SK-N-SH treated with all-trans-retinoic acid at 6 μM for 48 hours (cell line): ENCODE measurements around the gene DDX24.

Source experiments
- ATAC-seq: fragments of 200-7000 bp; cut with Tn5 transposase; 3 replicates; pipeline ENCODE4 v1.9.1; 2020; ENCODE audit warnings: mild to moderate bottlenecking, moderate library complexity
- ARNTL ChIP-seq: fragments of 450-650 bp; formaldehyde crosslinking; IDR thresholded peaks from 2 replicates; pipeline ENCODE4 v1.5.0; 2020; ENCODE audit warnings: low read depth, mild to moderate bottlenecking, moderate library complexity, borderline replicate concordance
- BACH2 ChIP-seq: fragments of 250-450 bp; sonication (Bioruptor Pico); IDR thresholded peaks from 2 replicates; pipeline ENCODE4 v1.9.0; 2021; ENCODE audit warnings: mild to moderate bottlenecking, borderline replicate concordance
- CREB5 ChIP-seq: fragments of 250-450 bp; sonication (Bioruptor Pico); IDR thresholded peaks from 2 replicates; pipeline ENCODE4 v1.5.1; 2020; ENCODE audit warnings: low read depth, mild to moderate bottlenecking, moderate library complexity
- CSDC2 ChIP-seq: fragments of 250-450 bp; sonication (Bioruptor Pico); IDR thresholded peaks from 2 replicates; pipeline ENCODE4 v1.5.0; 2020; ENCODE audit warnings: mild to moderate bottlenecking, moderate library complexity
- CSRNP3 ChIP-seq: fragments of 250-450 bp; sonication (Bioruptor Pico); IDR thresholded peaks from 2 replicates; pipeline ENCODE4 v1.5.1; 2021; ENCODE audit warnings: mild to moderate bottlenecking, moderate library complexity
- GLIS3 ChIP-seq: fragments of 250-450 bp; sonication (Bioruptor Pico); IDR thresholded peaks from 2 replicates; pipeline ENCODE4 v1.5.0; 2020; ENCODE audit warnings: mild to moderate bottlenecking, moderate library complexity
- ISL1 ChIP-seq: fragments of 250-450 bp; sonication (Bioruptor Pico); IDR thresholded peaks from 2 replicates; pipeline ENCODE4 v2.1.2; 2022; ENCODE audit warnings: mild to moderate bottlenecking, moderate library complexity
- OSR1 ChIP-seq: fragments of 250-450 bp; sonication (Bioruptor Pico); IDR thresholded peaks from 2 replicates; pipeline ENCODE4 v1.8.0; 2022; ENCODE audit warnings: moderate library complexity, mild to moderate bottlenecking, inconsistent platforms
- PATZ1 ChIP-seq: fragments of 250-450 bp; sonication (Bioruptor Pico); IDR thresholded peaks from 2 replicates; pipeline ENCODE4 v1.8.0; 2020; ENCODE audit warnings: mild to moderate bottlenecking, moderate library complexity, borderline replicate concordance
- POU6F1 ChIP-seq: fragments of 250-450 bp; sonication (Bioruptor Pico); IDR thresholded peaks from 2 replicates; pipeline ENCODE4 v1.8.0; 2021; ENCODE audit warnings: low read depth, mild to moderate bottlenecking, moderate library complexity, borderline replicate concordance
- PPARA ChIP-seq: fragments of 250-450 bp; sonication (Bioruptor Pico); IDR thresholded peaks from 2 replicates; pipeline ENCODE4 v1.5.0; 2020; ENCODE audit warnings: mild to moderate bottlenecking, borderline replicate concordance
- RARB ChIP-seq: fragments of 250-450 bp; sonication (Bioruptor Pico); IDR thresholded peaks from 2 replicates; pipeline ENCODE4 v1.8.0; 2021; ENCODE audit warnings: mild to moderate bottlenecking, moderate library complexity
- SNAI2 ChIP-seq: fragments of 250-450 bp; sonication (Bioruptor Pico); IDR thresholded peaks from 2 replicates; pipeline ENCODE4 v1.5.0; 2020; ENCODE audit warnings: mild to moderate bottlenecking, moderate library complexity
- TCF4 ChIP-seq: fragments of 250-450 bp; sonication (Bioruptor Pico); IDR thresholded peaks from 2 replicates; pipeline ENCODE4 v1.8.0; 2021; ENCODE audit warnings: mild to moderate bottlenecking, moderate library complexity, borderline replicate concordance
- TOX ChIP-seq: fragments of 250-450 bp; sonication (Bioruptor Pico); IDR thresholded peaks from 2 replicates; pipeline ENCODE4 v1.8.0; 2021; ENCODE audit warnings: mild to moderate bottlenecking, moderate library complexity, borderline replicate concordance
- TSHZ2 ChIP-seq: fragments of 250-450 bp; sonication (Bioruptor Pico); IDR thresholded peaks from 2 replicates; pipeline ENCODE4 v1.5.0; 2020; ENCODE audit warnings: mild to moderate bottlenecking, moderate library complexity
- ZC3H10 ChIP-seq: fragments of 250-450 bp; sonication (Bioruptor Pico); IDR thresholded peaks from 2 replicates; pipeline ENCODE4 v1.5.1; 2021; ENCODE audit warnings: mild to moderate bottlenecking, moderate library complexity
- ZFP3 ChIP-seq: fragments of 250-450 bp; sonication (Bioruptor Pico); IDR thresholded peaks from 2 replicates; pipeline ENCODE4 v1.5.0; 2020; ENCODE audit warnings: mild to moderate bottlenecking, moderate library complexity
- ZFP30 ChIP-seq: fragments of 450-650 bp; formaldehyde crosslinking; IDR thresholded peaks from 2 replicates; pipeline ENCODE4 v1.5.0; 2022; ENCODE audit warnings: mild to moderate bottlenecking, moderate library complexity
- ZNF565 ChIP-seq: fragments of 450-650 bp; formaldehyde crosslinking; conservative IDR thresholded peaks from 2 replicates; pipeline ENCODE4 v1.5.0; 2020; ENCODE audit warnings: low read depth, mild to moderate bottlenecking, moderate library complexity
- ZNF70 ChIP-seq: fragments of 450-650 bp; formaldehyde crosslinking; IDR thresholded peaks from 2 replicates; pipeline ENCODE4 v1.5.0; 2020; ENCODE audit warnings: mild to moderate bottlenecking, moderate library complexity
- ZNF8 ChIP-seq: fragments of 450-650 bp; formaldehyde crosslinking; IDR thresholded peaks from 2 replicates; pipeline ENCODE4 v1.5.0; 2020; ENCODE audit warnings: mild to moderate bottlenecking, moderate library complexity

The DDX24 gene

GRCh38 chr14:94051115-94051514 is 29.9 kb downstream of the DDX24 start:
- peak; percentile 60 for ATAC-seq
- TF ChIP-seq BACH2 (CRISPR knock-in tag) = no peak
- TF ChIP-seq TOX (CRISPR knock-in tag) = no peak
- TF ChIP-seq CREB5 = no peak
- TF ChIP-seq ZNF8 (CRISPR knock-in tag) = no peak
- no peak for TF ChIP-seq CSDC2 (CRISPR knock-in tag)
- TF ChIP-seq PATZ1 (CRISPR knock-in tag) = no peak
- TF ChIP-seq ARNTL (CRISPR knock-in tag) = no peak
- no peak for TF ChIP-seq SNAI2 (CRISPR knock-in tag)
- no peak for TF ChIP-seq RARB (CRISPR knock-in tag)
- TF ChIP-seq TCF4 (CRISPR knock-in tag) = no peak
- TF ChIP-seq ZFP3 (CRISPR knock-in tag) = no peak

- no peak for TF ChIP-seq ZFP30
- no peak for ATAC-seq
Observed at GRCh38 chr14:94050231-94050880, 30.6 kb downstream of the DDX24 start.

- ATAC-seq = no peak
- no peak for TF ChIP-seq RARB (CRISPR knock-in tag)
- no peak for TF ChIP-seq TOX (CRISPR knock-in tag)
- TF ChIP-seq ZNF565 (CRISPR knock-in tag) = no peak
- no peak for TF ChIP-seq TSHZ2 (CRISPR knock-in tag)
- no peak for TF ChIP-seq ZC3H10
- TF ChIP-seq PPARA = no peak
- TF ChIP-seq POU6F1 = no peak
- no peak for TF ChIP-seq GLIS3 (CRISPR knock-in tag)
- no peak for TF ChIP-seq CSRNP3 (CRISPR knock-in tag)
- no peak for TF ChIP-seq BACH2 (CRISPR knock-in tag)
- no peak for TF ChIP-seq ZFP3 (CRISPR knock-in tag)
- TF ChIP-seq PATZ1 (CRISPR knock-in tag) = no peak
- no peak for TF ChIP-seq ISL1 (CRISPR knock-in tag)
- no peak for TF ChIP-seq CREB5
- TF ChIP-seq ZNF70 (CRISPR knock-in tag) = no peak
- TF ChIP-seq SNAI2 (CRISPR knock-in tag) = no peak
- no peak for TF ChIP-seq OSR1 (CRISPR knock-in tag)
- TF ChIP-seq ZFP30 = no peak
- no peak for TF ChIP-seq ARNTL (CRISPR knock-in tag)
Observed at GRCh38 chr14:94049625-94050023, 31.4 kb downstream of the DDX24 start.
